ENCODE results near the gene TGM1.

GRCh38 chr14:24293525-24293924, 30.5 kb upstream of the TGM1 start:
- TF ChIP-seq CTCF (IDR thresholded peaks at IDR 0.05) (no peak), POLR2A (IDR thresholded peaks at IDR 0.05) (no peak)

Data from Peyer's patch (tissue), 4 donors.